ENCODE results near the gene PER2.

The PER2 gene

GRCh38 chr2:238220274-238220891 is 68.0 kb downstream of the PER2 start:
- H3K4me3 Mint-ChIP-seq, result no peak overlapping the region
- TF ChIP-seq, protein P1, sequence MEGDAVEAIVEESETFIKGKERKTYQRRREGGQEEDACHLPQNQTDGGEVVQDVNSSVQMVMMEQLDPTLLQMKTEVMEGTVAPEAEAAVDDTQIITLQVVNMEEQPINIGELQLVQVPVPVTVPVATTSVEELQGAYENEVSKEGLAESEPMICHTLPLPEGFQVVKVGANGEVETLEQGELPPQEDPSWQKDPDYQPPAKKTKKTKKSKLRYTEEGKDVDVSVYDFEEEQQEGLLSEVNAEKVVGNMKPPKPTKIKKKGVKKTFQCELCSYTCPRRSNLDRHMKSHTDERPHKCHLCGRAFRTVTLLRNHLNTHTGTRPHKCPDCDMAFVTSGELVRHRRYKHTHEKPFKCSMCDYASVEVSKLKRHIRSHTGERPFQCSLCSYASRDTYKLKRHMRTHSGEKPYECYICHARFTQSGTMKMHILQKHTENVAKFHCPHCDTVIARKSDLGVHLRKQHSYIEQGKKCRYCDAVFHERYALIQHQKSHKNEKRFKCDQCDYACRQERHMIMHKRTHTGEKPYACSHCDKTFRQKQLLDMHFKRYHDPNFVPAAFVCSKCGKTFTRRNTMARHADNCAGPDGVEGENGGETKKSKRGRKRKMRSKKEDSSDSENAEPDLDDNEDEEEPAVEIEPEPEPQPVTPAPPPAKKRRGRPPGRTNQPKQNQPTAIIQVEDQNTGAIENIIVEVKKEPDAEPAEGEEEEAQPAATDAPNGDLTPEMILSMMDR (IDR thresholded peaks at IDR 0.05; ENCODE audit: unreplicated experiment in 3 of 3), result no peak
- peaks cover 4% of the 10 kb centered on the region for H3K27me3 Mint-ChIP-seq (ENCODE audit: low read depth)
- no peaks in the 10 kb centered on the region for H3K9me3 Mint-ChIP-seq
- peaks cover 13% of the 10 kb centered on the region for H3K4me1 Mint-ChIP-seq
- no peak overlapping the region for H3K27ac Mint-ChIP-seq
- H3K36me3 Mint-ChIP-seq (ENCODE audit: low read depth), result no peaks in the 10 kb centered on the region

- TF ChIP-seq, protein P1 (IDR thresholded peaks at IDR 0.05; ENCODE audit: unreplicated experiment in 3 of 3), result no peak
- Mint-ChIP-seq H3K9me3 (peaks cover 9% of the 10 kb centered on the region), H3K36me3 (ENCODE audit: low read depth) (no peaks in the 10 kb centered on the region), H3K27ac (no peak overlapping the region), H3K27me3 (ENCODE audit: low read depth) (no peaks in the 10 kb centered on the region), H3K4me3 (no peak overlapping the region), H3K4me1 (peaks cover 11% of the 10 kb centered on the region)
These were observed 71.7 kb downstream of the PER2 start for GRCh38 chr2:238216651-238217184.

GRCh38 chr2:238207006-238207405 is 81.4 kb downstream of the PER2 start:
- Mint-ChIP-seq H3K4me1 (peaks cover 7% of the 10 kb centered on the region), H3K27ac (no peak overlapping the region), H3K27me3 (ENCODE audit: low read depth) (no peaks in the 10 kb centered on the region), H3K9me3 (no peaks in the 10 kb centered on the region), H3K4me3 (no peak overlapping the region), H3K36me3 (ENCODE audit: low read depth) (no peaks in the 10 kb centered on the region)
- TF ChIP-seq, protein P1 (IDR thresholded peaks at IDR 0.05; ENCODE audit: unreplicated experiment in 3 of 3), result no peak

DNA sequence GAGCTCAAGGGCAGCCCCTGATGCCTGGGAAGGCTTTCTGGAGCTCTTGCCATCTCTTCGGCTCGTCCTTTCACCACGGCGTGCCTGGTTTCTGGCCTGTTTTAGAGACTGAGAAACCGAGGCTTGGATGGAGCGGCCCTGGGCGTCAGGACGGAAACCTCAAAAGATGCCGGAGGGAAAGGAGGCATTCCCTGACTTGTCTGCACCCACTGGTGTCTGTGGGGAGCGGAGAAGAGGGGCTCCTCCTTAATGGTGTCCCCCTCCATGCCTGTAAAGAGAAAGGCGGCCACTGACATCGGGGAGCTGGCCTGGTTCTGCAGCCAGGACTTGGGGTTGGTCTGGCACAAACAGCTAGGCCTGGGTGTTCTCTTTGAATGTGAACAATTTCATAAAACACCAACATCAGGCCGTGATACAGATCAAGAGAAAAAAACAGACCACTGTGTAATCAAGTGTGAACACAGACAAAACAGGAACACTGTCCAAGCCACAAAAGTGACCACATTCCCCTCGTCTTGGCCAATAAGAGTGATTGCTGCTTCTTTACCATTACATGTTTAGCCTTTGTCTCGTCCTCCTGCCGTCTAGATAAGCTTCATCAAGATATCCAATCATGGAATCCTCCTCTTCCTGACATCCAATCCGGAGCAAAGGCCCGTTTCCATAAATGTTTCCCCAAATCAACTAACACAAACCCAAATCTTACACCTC is 84.3 kb downstream of the PER2 start:
- Mint-ChIP-seq H3K4me3 (peak overlapping the region; percentile 85 to 93 (median 93)), H3K27me3 (ENCODE audit: low read depth) (no peaks in the 10 kb centered on the region), H3K4me1 (peaks cover 27% of the 10 kb centered on the region), H3K27ac (peak overlapping the region; percentile 75 to 97 (median 92)), H3K36me3 (ENCODE audit: low read depth) (peaks cover 4% of the 10 kb centered on the region), H3K9me3 (no peaks in the 10 kb centered on the region)
- TF ChIP-seq, protein P1 (IDR thresholded peaks at IDR 0.05; ENCODE audit: unreplicated experiment in 3 of 3), result no peak

DNA sequence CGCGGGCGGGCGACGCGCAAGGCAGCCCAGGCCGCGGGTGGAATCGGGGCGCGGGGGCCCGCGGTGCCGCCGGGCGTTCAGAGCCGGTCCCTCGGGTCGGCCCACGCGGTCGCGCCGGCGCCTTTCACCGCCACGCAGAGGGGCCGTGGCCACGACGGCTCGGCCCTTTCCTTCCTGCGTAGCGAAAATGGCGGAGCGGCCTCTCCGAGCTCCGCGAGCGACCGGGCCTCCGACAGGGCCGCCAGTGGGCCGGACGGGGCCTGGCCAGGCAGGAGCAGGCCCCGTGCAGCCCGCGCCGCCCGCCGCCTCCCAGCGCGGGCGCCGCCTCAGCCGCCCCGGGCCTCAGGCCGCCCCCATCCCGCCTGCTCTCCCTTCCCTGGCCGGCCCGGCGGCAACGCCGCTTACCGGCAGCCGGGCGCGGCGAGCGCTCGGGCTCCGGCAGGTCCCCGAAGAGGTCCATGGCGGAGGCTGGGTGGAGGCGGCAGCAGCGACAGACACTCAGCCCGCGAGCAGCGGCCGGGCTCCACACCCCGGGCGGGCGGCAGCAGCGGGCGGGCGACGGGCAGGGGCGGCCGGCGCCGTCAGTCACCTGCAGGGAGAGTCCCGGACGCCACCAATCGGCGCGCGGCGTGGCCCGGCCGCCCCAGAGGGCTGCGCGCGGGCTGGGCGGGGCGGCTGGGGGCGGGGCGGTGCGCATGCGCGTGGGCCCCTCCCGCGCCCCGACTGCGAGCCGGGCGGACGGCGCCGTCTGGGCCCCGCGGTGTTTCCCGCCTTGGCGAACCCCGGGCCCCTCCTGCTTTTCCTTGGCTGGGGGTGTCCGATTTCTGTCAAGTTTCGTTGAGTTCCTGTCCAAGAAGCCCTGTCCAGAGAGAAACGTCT is 85.1 kb downstream of the PER2 start, which contains the start of gene ILKAP:
ILKAP (minus strand) TSS at position 602 of the 879 bp plus-strand sequence; CDS start at position 460, 142 bp downstream.
- peaks cover 4% of the 10 kb centered on the region for H3K36me3 Mint-ChIP-seq (ENCODE audit: low read depth)
- TF ChIP-seq, protein P1 (IDR thresholded peaks at IDR 0.05; ENCODE audit: unreplicated experiment in 3 of 3), result no peak
- peaks cover 27% of the 10 kb centered on the region for H3K4me1 Mint-ChIP-seq
- H3K4me3 Mint-ChIP-seq, result peak within 1 kb of the TSS; percentile 89 to 97 (median 96)
- H3K27ac Mint-ChIP-seq, result peak within 1 kb of the TSS; percentile 90 to 97 (median 92)
- H3K9me3 Mint-ChIP-seq, result no peaks in the 10 kb centered on the region
- no peaks in the 10 kb centered on the region for H3K27me3 Mint-ChIP-seq (ENCODE audit: low read depth)

Measured in nephron (organoid).